ENCODE results near the gene KMO.

GRCh38 chr1:241536969-241537368 lies 4.8 kb downstream of the KMO start:
- TF ChIP-seq CTCF (conservative IDR thresholded peaks at IDR 0.05; ENCODE audit: low read depth, low read length): no peak
- TF ChIP-seq EZH2 (IDR thresholded peaks at IDR 0.05; ENCODE audit: low read length, unreplicated experiment): no peak
- TF ChIP-seq EZH2phosphoT487 (IDR thresholded peaks at IDR 0.05; ENCODE audit: borderline replicate concordance, low read length): no peak
